Right lobe of liver (tissue), 6 donors: Measurements from ENCODE around the gene EDIL3. TPM values are rescaled to one million over a fixed set of nuclear protein-coding genes. Genes with fewer than 3 reads are reported as not detected.

Experiments used
- ATAC-seq, 4 donors: fragments of 200-7000 bp; cut with Tn5 transposase; one replicate each; pipeline ENCODE4 v1.9.1; 2020; ENCODE audit warnings: mild to moderate bottlenecking in 4 of 4, moderate library complexity in 4 of 4
- DNase-seq, 3 donors: peaks; one replicate each; pipeline ENCODE4 v3.0.0-alpha.2; 2020
- H3K27ac ChIP-seq, 3 donors: fragments of 200-600 bp; one replicate each; pipeline ENCODE4 v1.8.0; 2022
- H3K27me3 ChIP-seq, 2 donors: fragments of 200-600 bp; one replicate each; pipeline ENCODE4 v1.8.0; 2022
- H3K36me3 ChIP-seq, 4 donors: fragments of 200-600 bp; sonication (generic) in 1 of 4; one replicate each; pipeline versions ENCODE4 v1.5.1 to v1.8.0; 2017 to 2022; ENCODE audit warnings: control low read depth in 1 of 4
- H3K4me1 ChIP-seq, 4 donors: fragments of 200-600 bp; sonication (generic) in 1 of 4; one replicate each; pipeline versions ENCODE4 v1.5.1 to v1.8.0; 2017 to 2022; ENCODE audit warnings: control low read depth in 1 of 4
- H3K4me3 ChIP-seq, 3 donors: fragments of 200-600 bp; one replicate each; pipeline ENCODE4 v1.8.0; 2022
- H3K9me3 ChIP-seq, 4 donors: fragments of 200-600 bp; sonication (generic) in 1 of 4; one replicate each; pipeline versions ENCODE4 v1.5.1 to v1.8.0; 2017 to 2022; ENCODE audit warnings: control low read depth in 1 of 4
- POLR2A ChIP-seq: fragments of 450-650 bp; IDR thresholded peaks from one replicate; pipeline ENCODE4 v1.6.1; 2017; ENCODE audit warnings: antibody characterized with exemption, mild to moderate bottlenecking
- WGBS: methylation state at CpG from one replicate; pipeline ENCODE4 v1.1.6; 2018; ENCODE audit warnings: low coverage, low lambda C conversion rate; ENCODE audit not compliant: insufficient coverage; ENCODE audit errors: missing lambda C conversion rate; 5-methylcytosine and 5-hydroxymethylcytosine counted together
- intact Hi-C, 2 donors: fragments of 100-400 bp; cut with DNase I; formaldehyde crosslinking; loops; one replicate each; pipeline versions ENCODE4 v1.11.2 to v1.14.1; 2022
- total RNA-seq, 6 experiments: library from RNA; depleted of rRNA in 2 of 6; stranded (reverse); fragments of >200 nt in 2 of 6; fragmentation: NEBNext Ultra II Directional in 3 of 6; extraction: Animal tissue kit (Norgen Biotek cat#: 25700) in 3 of 6; gene quantifications; one replicate each; pipeline versions ENCODE4 v1.1.0 to v1.2.4, GENCODE V29; 2016 to 2023
- TF ChIP-seq, protein P1 (sequence below), 4 donors: fragments of 200-600 bp in 3 of 4; fragments of 450-650 bp in 1 of 4; IDR thresholded peaks; one replicate each; pipeline versions ENCODE4 v1.5.1 to v1.8.0; 2016 to 2022; ENCODE audit warnings: antibody characterized with exemption in 4 of 4, mild to moderate bottlenecking in 2 of 4
- donor health status: DM: no; HTN: yes; CAD: no.
- donor health status: DM: no; HTN: no; CAD: no.
- donor health status: DM: no; HTN: no; CAD: no.
- donor health status: DM: no; HTN: yes; CAD: no.
- donor health status: DM: no; HTN: yes; CAD: no.

The EDIL3 gene
- total RNA-seq, 6 experiments from 2014 or later, result 0.61 to 0.84 (median 0.68) TPM; not detected in 3

DNA sequence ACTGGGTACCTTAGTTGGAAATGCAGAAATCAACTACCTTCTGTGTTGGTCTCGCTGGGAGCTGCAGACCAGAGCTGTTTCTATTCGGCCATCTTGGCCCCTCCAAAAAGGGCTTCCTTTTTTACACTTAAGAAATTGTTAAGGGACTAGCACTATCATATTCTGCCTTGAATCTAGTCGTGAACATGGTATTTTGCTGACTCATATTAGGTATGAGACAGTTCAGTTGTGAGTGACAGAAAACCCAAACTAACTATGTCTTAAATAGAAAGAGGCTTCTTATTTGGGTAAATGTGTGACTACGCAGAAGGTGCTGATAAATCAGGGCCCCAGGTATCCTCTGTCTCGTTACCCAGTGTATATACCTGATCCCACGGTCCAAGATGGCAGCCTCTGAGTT is 298.2 kb downstream of the EDIL3 start:
- WGBS, result 59% methylated on average over 6 of the region's 6 CpGs

DNA sequence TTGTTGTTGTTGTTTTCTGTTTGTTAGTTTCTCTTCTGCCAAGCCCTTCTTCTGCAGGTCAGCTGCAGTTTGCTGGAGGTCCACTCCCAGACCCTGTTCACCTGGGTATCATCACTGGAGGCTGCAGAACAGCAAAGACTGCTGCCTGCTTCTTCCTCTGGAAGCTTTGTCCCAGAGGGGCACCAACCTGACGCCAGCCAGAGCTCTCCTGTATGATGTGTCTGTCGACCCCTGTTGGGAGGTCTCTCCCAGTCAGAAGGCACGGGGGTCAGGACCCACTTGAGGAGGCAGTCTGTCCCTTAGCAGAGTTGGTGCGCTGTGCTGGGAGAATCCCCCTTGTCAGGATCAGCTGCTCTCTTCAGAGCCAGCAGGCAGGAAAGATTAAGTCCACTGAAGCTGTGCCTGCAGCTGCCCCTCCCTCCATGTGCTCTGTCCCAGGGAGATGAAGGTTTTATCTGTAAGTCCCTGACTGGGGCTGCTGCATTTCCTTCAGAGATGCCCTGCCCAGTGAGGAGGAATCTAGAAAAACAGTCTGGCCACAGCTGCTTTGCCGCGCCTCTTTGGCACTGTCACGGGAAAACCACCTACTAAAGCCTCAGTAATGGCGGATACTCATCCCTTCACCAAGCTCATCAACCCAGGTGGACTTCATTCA is 299.2 kb downstream of the EDIL3 start:
- WGBS, result no CpG with 5 or more reads among the region's 8 CpGs
- DNase-seq (no peak), ATAC-seq (no peak)
- intact Hi-C loops, result no loop called here
- H3K4me3 ChIP-seq, result no peak overlapping the region
- H3K27me3 ChIP-seq, result no peaks in the 10 kb centered on the region
- H3K27ac ChIP-seq, result no peak overlapping the region
- H3K4me1 ChIP-seq, result no peaks in the 10 kb centered on the region
- TF ChIP-seq POLR2A, result no peak
- TF ChIP-seq, protein P1, sequence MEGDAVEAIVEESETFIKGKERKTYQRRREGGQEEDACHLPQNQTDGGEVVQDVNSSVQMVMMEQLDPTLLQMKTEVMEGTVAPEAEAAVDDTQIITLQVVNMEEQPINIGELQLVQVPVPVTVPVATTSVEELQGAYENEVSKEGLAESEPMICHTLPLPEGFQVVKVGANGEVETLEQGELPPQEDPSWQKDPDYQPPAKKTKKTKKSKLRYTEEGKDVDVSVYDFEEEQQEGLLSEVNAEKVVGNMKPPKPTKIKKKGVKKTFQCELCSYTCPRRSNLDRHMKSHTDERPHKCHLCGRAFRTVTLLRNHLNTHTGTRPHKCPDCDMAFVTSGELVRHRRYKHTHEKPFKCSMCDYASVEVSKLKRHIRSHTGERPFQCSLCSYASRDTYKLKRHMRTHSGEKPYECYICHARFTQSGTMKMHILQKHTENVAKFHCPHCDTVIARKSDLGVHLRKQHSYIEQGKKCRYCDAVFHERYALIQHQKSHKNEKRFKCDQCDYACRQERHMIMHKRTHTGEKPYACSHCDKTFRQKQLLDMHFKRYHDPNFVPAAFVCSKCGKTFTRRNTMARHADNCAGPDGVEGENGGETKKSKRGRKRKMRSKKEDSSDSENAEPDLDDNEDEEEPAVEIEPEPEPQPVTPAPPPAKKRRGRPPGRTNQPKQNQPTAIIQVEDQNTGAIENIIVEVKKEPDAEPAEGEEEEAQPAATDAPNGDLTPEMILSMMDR (IDR thresholded peaks at IDR 0.05), result no peak
- no peaks in the 10 kb centered on the region for H3K36me3 ChIP-seq
- H3K9me3 ChIP-seq, result no peaks in the 10 kb centered on the region

More for the DNA sequence above, 298.2 kb downstream of the EDIL3 start:
- H3K9me3 ChIP-seq, result no peaks in the 10 kb centered on the region
- no peak overlapping the region for H3K27ac ChIP-seq
- no peaks in the 10 kb centered on the region for H3K36me3 ChIP-seq
- intact Hi-C loops, result no loop called here
- DNase-seq, result no peak
- no peaks in the 10 kb centered on the region for H3K27me3 ChIP-seq
- H3K4me1 ChIP-seq, result no peaks in the 10 kb centered on the region
- ATAC-seq, result no peak
- no peak overlapping the region for H3K4me3 ChIP-seq
- TF ChIP-seq POLR2A, result no peak

DNA sequence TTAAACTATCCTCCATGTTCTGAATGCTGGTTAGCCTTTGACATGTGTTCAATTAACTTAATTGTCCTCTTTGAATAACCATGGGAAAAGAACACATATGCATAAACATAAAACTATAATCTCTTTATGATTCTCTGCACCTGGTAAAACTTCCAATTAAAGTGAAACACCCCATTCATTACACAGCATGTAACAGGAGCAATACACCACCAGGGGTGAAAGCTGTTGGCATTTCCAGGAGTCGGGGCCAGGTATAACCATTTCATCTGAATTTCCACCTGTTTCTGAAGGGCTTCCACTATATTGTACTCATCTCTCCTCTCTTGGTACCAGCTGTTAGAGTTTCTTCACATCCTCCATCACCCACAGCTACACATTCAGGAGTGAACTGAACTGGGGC is 303.8 kb downstream of the EDIL3 start:
- 64% methylated on average over 1 of the region's 1 CpG for WGBS
- H3K27ac ChIP-seq, result no peak overlapping the region
- H3K36me3 ChIP-seq, result no peaks in the 10 kb centered on the region
- ATAC-seq (no peak), DNase-seq (no peak)
- H3K27me3 ChIP-seq, result no peaks in the 10 kb centered on the region
- no peaks in the 10 kb centered on the region for H3K9me3 ChIP-seq
- no peak overlapping the region for H3K4me3 ChIP-seq
- intact Hi-C loops, result no loop called here
- no peaks in the 10 kb centered on the region for H3K4me1 ChIP-seq
- TF ChIP-seq, protein P1 (IDR thresholded peaks at IDR 0.05), result no peak
- TF ChIP-seq POLR2A, result no peak

DNA sequence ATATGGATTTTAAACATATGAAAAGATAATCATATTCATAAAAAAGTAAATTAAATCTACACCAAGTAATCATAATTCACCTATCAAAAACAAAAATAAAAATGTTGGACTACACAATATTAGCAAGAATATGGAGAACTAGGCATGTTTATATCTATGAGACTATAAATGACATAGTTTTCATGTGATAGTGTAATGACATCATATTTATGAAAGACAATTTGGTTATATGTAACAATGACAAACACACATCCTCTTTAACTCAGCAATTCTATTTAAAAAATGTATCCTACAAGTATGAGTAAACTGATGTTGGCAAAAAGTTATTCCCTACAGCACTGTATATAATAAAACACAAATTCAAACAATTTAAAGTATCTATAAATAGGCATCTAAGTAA is 312.3 kb downstream of the EDIL3 start:
- no peaks in the 10 kb centered on the region for H3K4me1 ChIP-seq
- DNase-seq (no peak), ATAC-seq (no peak)
- no peak overlapping the region for H3K4me3 ChIP-seq
- H3K27ac ChIP-seq, result no peak overlapping the region
- intact Hi-C loops, result no loop called here
- H3K36me3 ChIP-seq, result no peaks in the 10 kb centered on the region
- no peak for TF ChIP-seq POLR2A
- TF ChIP-seq, protein P1 (IDR thresholded peaks at IDR 0.05), result no peak
- H3K27me3 ChIP-seq, result no peaks in the 10 kb centered on the region
- no peaks in the 10 kb centered on the region for H3K9me3 ChIP-seq

DNA sequence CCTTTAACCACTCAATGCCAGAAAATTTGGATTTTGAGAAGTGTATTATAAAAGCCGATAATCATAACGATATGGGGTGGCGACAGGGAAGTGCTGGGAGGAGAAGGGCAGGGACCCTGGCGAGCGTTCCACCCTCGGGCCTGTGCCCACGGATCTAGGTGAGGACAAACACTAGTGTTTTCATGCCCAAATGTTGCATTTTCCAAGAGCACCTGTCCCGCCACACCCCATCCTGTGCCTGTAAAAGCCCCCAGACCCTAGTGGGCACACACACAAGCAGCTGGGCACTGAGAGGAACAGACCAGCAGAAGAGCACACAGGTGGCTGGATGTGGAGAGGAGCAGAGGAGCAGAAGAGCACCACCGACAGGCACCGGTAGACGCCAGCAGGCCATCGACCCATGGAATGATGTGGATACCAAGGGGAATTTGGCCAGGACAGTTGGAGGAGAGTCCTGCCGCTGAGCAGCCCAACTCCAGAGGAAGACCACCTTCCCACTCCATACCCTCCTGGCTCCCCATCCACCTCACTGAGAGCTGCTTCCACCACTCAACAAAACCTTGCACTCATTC is 315.0 kb downstream of the EDIL3 start:
- 78% methylated on average over 5 of the region's 13 CpGs for WGBS
- Histone ChIP-seq H3K27me3 (no peaks in the 10 kb centered on the region), H3K9me3 (no peaks in the 10 kb centered on the region), H3K27ac (no peak overlapping the region), H3K4me1 (no peaks in the 10 kb centered on the region), H3K36me3 (no peaks in the 10 kb centered on the region), H3K4me3 (no peak overlapping the region)
- no peak for DNase-seq
- ATAC-seq, result no peak
- intact Hi-C loops, result no loop called here
- TF ChIP-seq POLR2A, result no peak
- TF ChIP-seq, protein P1 (IDR thresholded peaks at IDR 0.05), result no peak
